ENCODE data around the gene MICAL2.

MICAL2 gene

GRCh38 chr11:12295943-12296342 lies 185.6 kb downstream of the MICAL2 start:
- no peak for DNase-seq

GRCh38 chr11:12298610-12299009 lies 188.2 kb downstream of the MICAL2 start:
- DNase-seq: no peak

- DNase-seq: no peak
Measured at GRCh38 chr11:12301379-12301778, 191.0 kb downstream of the MICAL2 start.

GRCh38 chr11:12303421-12304149 lies 193.2 kb downstream of the MICAL2 start:
- DNase-seq: no peak

GRCh38 chr11:12306830-12307229 lies 196.4 kb downstream of the MICAL2 start:
- DNase-seq: no peak

GRCh38 chr11:12312132-12312531 lies 201.7 kb downstream of the MICAL2 start:
- no peak for DNase-seq

Data from NCI-H1105 treated with DMSO at 0.1 percent for 48 hours (cell line).